Measurements from ENCODE around the gene IL17REL. TPM values are rescaled to one million over a fixed set of nuclear protein-coding genes. Genes with fewer than 3 reads are reported as not detected.
A peak's percentile ranks its signal among the peaks of the same experiment; 100 is the strongest.

Gene IL17REL
- total RNA-seq, 2 experiments from 2014 or later = 0.16 TPM

DNA sequence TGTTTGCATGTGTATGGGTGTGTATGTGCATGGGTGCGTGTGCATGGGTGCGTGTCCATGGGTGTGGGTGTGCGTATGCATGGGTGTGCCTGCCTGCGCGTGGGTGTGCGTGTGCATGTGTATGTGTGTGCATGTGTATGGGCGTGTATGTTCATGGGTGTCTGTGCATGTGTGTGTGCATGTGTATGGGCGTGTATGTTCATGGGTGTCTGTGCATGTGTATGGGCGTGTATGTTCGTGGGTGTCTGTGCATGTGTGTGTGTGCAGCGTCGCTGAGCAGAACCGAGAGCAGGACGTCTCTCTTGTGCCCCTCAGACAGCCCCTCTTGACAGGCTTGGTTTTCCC is 13.9 kb downstream of the IL17REL start:
- Mint-ChIP-seq H3K4me3 (no peak overlapping the region), H3K27ac (no peak overlapping the region), H3K27me3 (peaks cover 4% of the 10 kb centered on the region), H3K4me1 (peaks cover 7% of the 10 kb centered on the region), H3K9me3 (ENCODE audit: low read depth) (peaks cover 2% of the 10 kb centered on the region), H3K36me3 (ENCODE audit: low read depth) (no peaks in the 10 kb centered on the region)
- ATAC-seq (no peak), DNase-seq (no peak)
- CTCF ChIA-PET = no interaction called here
- intact Hi-C loops (cut with DNase I, micrococcal nuclease) = loop anchor here in 1 of 2 experiments (1.0 to 2.0 kb wide), 2 partner anchors 18 to 80 kb away; partner anchors contain the start of genes ALG12 and CRELD2
- POLR2A ChIA-PET = no interaction called here

GRCh38 chr22:49997932-49998717 is 14.4 kb downstream of the IL17REL start:
- Mint-ChIP-seq H3K27me3 (peaks cover 4% of the 10 kb centered on the region), H3K4me1 (peaks cover 12% of the 10 kb centered on the region), H3K36me3 (ENCODE audit: low read depth) (no peaks in the 10 kb centered on the region), H3K9me3 (ENCODE audit: low read depth) (peaks cover 2% of the 10 kb centered on the region), H3K4me3 (no peak overlapping the region), H3K27ac (no peak overlapping the region)
- ATAC-seq = no peak
- ChIA-PET POLR2A (no interaction called here), CTCF (no interaction called here)
- intact Hi-C loops (cut with DNase I, micrococcal nuclease) = loop anchor here in 1 of 2 experiments (2.0 kb wide), 1 partner anchor 19 kb away; no protein-coding TSS in a partner anchor
- no peak for DNase-seq

- CTCF ChIA-PET = no interaction called here
These were observed 15.3 kb downstream of the IL17REL start for GRCh38 chr22:49997251-49997599.

GRCh38 chr22:49996518-49997250 is 15.9 kb downstream of the IL17REL start:
- ChIA-PET POLR2A (interaction anchor here (0.7 kb wide), 1 partner anchor 71 kb away, joined by 3 read pairs; no protein-coding TSS in a partner anchor), CTCF (interaction anchor here (0.8 to 1.8 kb wide), 2 partner anchors 17 to 34 kb away, joined by 3 to 6 read pairs; no protein-coding TSS in a partner anchor)
- Mint-ChIP-seq H3K9me3 (ENCODE audit: low read depth) (peaks cover 2% of the 10 kb centered on the region), H3K27ac (no peak overlapping the region), H3K4me3 (no peak overlapping the region), H3K36me3 (ENCODE audit: low read depth) (no peaks in the 10 kb centered on the region), H3K4me1 (peaks cover 12% of the 10 kb centered on the region), H3K27me3 (peaks cover 2% of the 10 kb centered on the region)
- ATAC-seq (no peak), DNase-seq (peak; percentile 6)
- intact Hi-C loops (cut with DNase I, micrococcal nuclease) = no loop called here

More at GRCh38 chr22:49997251-49997599, 15.3 kb downstream of the IL17REL start:
- Mint-ChIP-seq H3K4me3 (no peak overlapping the region), H3K27me3 (peaks cover 2% of the 10 kb centered on the region), H3K36me3 (ENCODE audit: low read depth) (no peaks in the 10 kb centered on the region), H3K9me3 (ENCODE audit: low read depth) (peaks cover 2% of the 10 kb centered on the region), H3K4me1 (peaks cover 12% of the 10 kb centered on the region), H3K27ac (no peak overlapping the region)
- no peak for ATAC-seq
- POLR2A ChIA-PET = no interaction called here
- peak; percentile 7 for DNase-seq
- intact Hi-C loops (cut with DNase I, micrococcal nuclease) = no loop called here

DNA sequence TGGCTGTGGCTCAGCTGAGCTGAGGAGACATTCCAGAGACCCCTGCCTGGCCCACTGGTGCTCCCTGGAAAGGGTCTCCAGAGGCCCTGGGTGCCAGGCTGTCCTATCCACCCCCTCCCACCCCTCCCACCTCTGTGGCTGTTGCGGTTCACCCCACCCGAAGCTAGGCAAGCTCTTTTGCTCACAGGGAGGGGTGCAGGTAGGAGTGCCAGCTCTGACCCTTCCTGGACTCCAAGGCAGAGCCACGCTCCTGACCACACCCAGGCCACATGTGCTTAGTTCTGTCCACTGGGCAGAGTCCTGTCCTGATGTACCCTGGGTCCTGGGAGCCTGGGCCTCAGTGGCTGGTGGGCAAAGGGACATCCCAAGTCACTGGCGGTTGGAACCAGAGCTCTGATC is 16.4 kb downstream of the IL17REL start:
- no peak for ATAC-seq
- Mint-ChIP-seq H3K4me1 (peaks cover 12% of the 10 kb centered on the region), H3K4me3 (no peak overlapping the region), H3K36me3 (ENCODE audit: low read depth) (peaks cover 1% of the 10 kb centered on the region), H3K9me3 (ENCODE audit: low read depth) (peaks cover 6% of the 10 kb centered on the region), H3K27ac (no peak overlapping the region), H3K27me3 (peaks cover 2% of the 10 kb centered on the region)
- CTCF ChIA-PET = interaction anchor here (0.8 to 1.8 kb wide), 2 partner anchors 16 to 34 kb away, joined by 3 to 6 read pairs; no protein-coding TSS in a partner anchor
- POLR2A ChIA-PET = interaction anchor here (0.7 kb wide), 1 partner anchor 71 kb away, joined by 3 read pairs; no protein-coding TSS in a partner anchor
- DNase-seq = no peak
- intact Hi-C loops (cut with DNase I, micrococcal nuclease) = no loop called here

DNA sequence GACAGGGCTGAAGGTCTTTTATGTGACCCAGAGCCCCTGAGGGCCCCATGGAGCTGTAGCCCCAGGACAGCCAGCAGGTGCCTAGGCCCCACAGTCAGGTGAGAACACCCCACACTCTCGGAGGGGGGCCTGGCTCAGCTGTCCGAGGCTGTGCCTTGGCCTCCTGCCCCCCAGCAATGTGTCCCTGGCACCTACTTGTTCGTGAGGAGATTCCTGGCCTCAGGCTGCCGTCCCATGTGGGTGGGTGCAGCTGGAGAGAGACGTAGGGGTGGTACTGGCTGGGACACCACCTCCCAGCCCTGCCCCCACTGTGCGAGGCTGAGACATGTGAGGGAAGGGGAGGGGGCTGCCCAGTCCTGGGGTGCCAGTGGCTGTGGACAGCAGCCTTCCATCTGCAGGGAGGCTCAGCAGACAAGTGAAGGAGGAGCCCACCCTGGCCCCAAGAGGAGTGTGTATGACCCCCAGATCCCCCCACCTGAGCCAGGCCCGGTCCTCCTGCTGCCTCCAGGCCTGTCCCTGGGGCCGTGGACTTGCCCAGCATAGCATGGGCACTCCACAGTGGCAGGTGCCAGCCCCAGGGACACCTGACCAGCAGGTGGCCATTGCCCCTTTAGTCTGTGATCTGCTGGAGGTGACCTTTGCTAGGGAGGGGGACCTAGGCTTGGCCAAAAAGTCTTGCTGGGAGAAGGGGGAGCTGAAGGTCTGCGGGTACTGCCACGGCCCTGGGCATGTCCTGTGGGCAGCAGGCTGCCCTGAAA is 17.0 kb downstream of the IL17REL start:
- CTCF ChIA-PET = interaction anchor here (0.7 to 1.8 kb wide), 3 partner anchors 15 to 35 kb away, joined by 3 to 6 read pairs (median 3); no protein-coding TSS in a partner anchor
- intact Hi-C loops (cut with DNase I, micrococcal nuclease) = no loop called here
- Mint-ChIP-seq H3K36me3 (ENCODE audit: low read depth) (peaks cover 4% of the 10 kb centered on the region), H3K27ac (no peak overlapping the region), H3K4me3 (no peak overlapping the region), H3K9me3 (ENCODE audit: low read depth) (peaks cover 9% of the 10 kb centered on the region), H3K4me1 (peaks cover 12% of the 10 kb centered on the region), H3K27me3 (peaks cover 2% of the 10 kb centered on the region)
- ATAC-seq = no peak
- POLR2A ChIA-PET = no interaction called here
- peak; percentile 4 for DNase-seq

DNA sequence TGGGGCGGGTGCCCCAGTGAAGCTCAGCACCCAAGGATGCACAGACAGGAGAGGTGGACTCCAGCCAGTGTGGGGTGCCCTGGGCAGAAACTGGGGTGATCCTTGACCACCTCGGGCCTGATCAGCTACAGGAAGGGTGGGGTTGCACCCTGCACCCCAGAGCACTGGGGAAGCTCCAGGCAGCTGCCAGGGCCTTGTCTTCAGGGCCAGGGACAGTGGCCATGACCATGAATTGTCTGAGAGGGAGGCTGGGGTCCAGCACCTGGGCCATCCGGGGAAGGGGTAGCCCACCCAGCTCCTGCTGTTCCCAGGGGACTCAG is 17.6 kb downstream of the IL17REL start:
- Mint-ChIP-seq H3K4me1 (peaks cover 12% of the 10 kb centered on the region), H3K4me3 (no peak overlapping the region), H3K36me3 (ENCODE audit: low read depth) (peaks cover 4% of the 10 kb centered on the region), H3K27me3 (peaks cover 2% of the 10 kb centered on the region), H3K27ac (no peak overlapping the region), H3K9me3 (ENCODE audit: low read depth) (peaks cover 9% of the 10 kb centered on the region)
- no peak for ATAC-seq
- ChIA-PET CTCF (interaction anchor here (0.7 to 1.8 kb wide), 4 partner anchors 13 to 36 kb away, joined by 3 to 6 read pairs (median 4); no protein-coding TSS in a partner anchor), POLR2A (no interaction called here)
- DNase-seq = peak; percentile 5
- intact Hi-C loops (cut with DNase I, micrococcal nuclease) = no loop called here

DNA sequence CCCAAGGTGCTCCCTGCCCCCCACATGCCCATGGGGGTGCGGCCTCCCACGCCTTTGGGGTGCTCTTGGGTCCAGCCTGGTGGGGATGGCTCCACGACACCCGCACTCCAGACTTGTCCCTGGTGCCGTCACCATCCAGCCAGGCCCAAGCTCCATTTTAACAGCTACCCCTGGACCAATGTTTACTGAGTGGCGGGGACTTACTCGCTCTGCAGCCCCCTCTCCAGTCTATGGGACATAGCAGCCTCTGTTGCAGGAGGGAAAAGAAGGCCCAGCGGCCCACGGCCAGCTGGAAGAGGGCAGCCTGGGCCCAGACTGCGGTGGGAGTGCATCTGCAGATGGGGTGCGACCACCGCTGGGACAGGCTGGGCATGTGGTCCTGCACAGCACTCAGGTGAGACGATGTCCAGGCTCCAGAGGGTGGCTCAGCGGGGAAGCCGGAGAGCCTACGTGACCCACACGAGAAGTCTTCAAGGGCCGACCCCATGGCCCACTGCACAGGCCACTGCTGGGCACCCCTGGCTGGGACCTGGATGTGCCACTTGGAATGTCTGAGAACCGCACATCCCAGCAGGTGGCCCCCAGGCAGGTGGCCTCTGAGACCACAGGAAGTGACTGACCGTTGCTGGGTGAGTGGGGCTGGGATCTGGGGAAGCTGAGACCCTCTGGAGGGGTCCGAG is 18.1 kb downstream of the IL17REL start:
- H3K4me1 Mint-ChIP-seq = peaks cover 12% of the 10 kb centered on the region
- H3K36me3 Mint-ChIP-seq (ENCODE audit: low read depth) = peaks cover 4% of the 10 kb centered on the region
- intact Hi-C loops (cut with DNase I, micrococcal nuclease) = no loop called here
- DNase-seq (peak; percentile 6), ATAC-seq (no peak)
- no peak overlapping the region for H3K4me3 Mint-ChIP-seq
- H3K9me3 Mint-ChIP-seq (ENCODE audit: low read depth) = peaks cover 9% of the 10 kb centered on the region
- peaks cover 2% of the 10 kb centered on the region for H3K27me3 Mint-ChIP-seq
- ChIA-PET POLR2A (no interaction called here), CTCF (interaction anchor here (0.7 to 2.3 kb wide), 8 partner anchors 12 to 177 kb away, joined by 3 to 8 read pairs (median 4); no protein-coding TSS in a partner anchor)
- no peak overlapping the region for H3K27ac Mint-ChIP-seq

- H3K36me3 Mint-ChIP-seq (ENCODE audit: low read depth) = peaks cover 4% of the 10 kb centered on the region
- intact Hi-C loops (cut with DNase I, micrococcal nuclease) = loop anchor here (1.0 to 2.0 kb wide), 6 partner anchors 17 to 227 kb away; no protein-coding TSS in a partner anchor
- CTCF ChIA-PET = interaction anchor here (0.7 to 2.3 kb wide), 11 partner anchors 10 to 177 kb away, joined by 3 to 8 read pairs (median 4); no protein-coding TSS in a partner anchor
- POLR2A ChIA-PET = no interaction called here
- no peak overlapping the region for H3K27ac Mint-ChIP-seq
- peaks cover 9% of the 10 kb centered on the region for H3K9me3 Mint-ChIP-seq (ENCODE audit: low read depth)
- peaks cover 2% of the 10 kb centered on the region for H3K27me3 Mint-ChIP-seq
- DNase-seq (peak; percentile 3), ATAC-seq (no peak)
- H3K4me1 Mint-ChIP-seq = peaks cover 8% of the 10 kb centered on the region
- H3K4me3 Mint-ChIP-seq = no peak overlapping the region
These were observed 18.8 kb downstream of the IL17REL start for GRCh38 chr22:49993649-49994360.

- Mint-ChIP-seq H3K27ac (peak overlapping the region; percentile 53), H3K36me3 (ENCODE audit: low read depth) (peaks cover 4% of the 10 kb centered on the region), H3K4me3 (no peak overlapping the region), H3K4me1 (peaks cover 5% of the 10 kb centered on the region), H3K9me3 (ENCODE audit: low read depth) (peaks cover 7% of the 10 kb centered on the region), H3K27me3 (no peaks in the 10 kb centered on the region)
- CTCF ChIA-PET = interaction anchor here (0.6 to 2.3 kb wide), 15 partner anchors 9 to 644 kb away, joined by 3 to 8 read pairs (median 5); no protein-coding TSS in a partner anchor
- POLR2A ChIA-PET = no interaction called here
- DNase-seq (peak; percentile 87), ATAC-seq (peak; percentile 98)
- intact Hi-C loops (cut with DNase I, micrococcal nuclease) = loop anchor here (1.0 to 2.0 kb wide), 6 partner anchors 16 to 226 kb away; no protein-coding TSS in a partner anchor
These were observed 19.5 kb downstream of the IL17REL start for GRCh38 chr22:49992921-49993648.
